Endothelial cell of umbilical vein (primary cell): ENCODE results near the gene RIMBP2. TPM values are rescaled to one million over a fixed set of nuclear protein-coding genes. Genes with fewer than 3 reads are reported as not detected.

Experiments used
- BruUV-seq: library from RNA; stranded (reverse); fragments of 400-500 nt; replicated peaks from 2 replicates; lab custom pipeline; 2021; lab: Mats Ljungman, UMichigan
- CTCF ChIA-PET: fragments of 300-600, 350-600 bp; sonication (Branson Sonifier 250); formaldehyde crosslinking; loops from one replicate; lab custom pipeline; 2021; ENCODE audit warnings: antibody characterized with exemption, inconsistent platforms; lab: Charles Lee
- POLR2A ChIA-PET: fragments of 300-600, 350-600 bp; sonication (Branson Sonifier 250); formaldehyde crosslinking; loops from one replicate; lab custom pipeline; 2021; ENCODE audit warnings: antibody characterized with exemption, inconsistent platforms; lab: Charles Lee
- DNase-seq: peaks from one replicate; pipeline ENCODE4 v3.0.0-alpha.2; 2011; ENCODE audit warnings: low read depth, low spot score
- FAIRE-seq: peaks from 2 replicates; lab custom pipeline; 2011; peaks lifted over from hg19 to GRCh38; lab: Jason Lieb, UNC
- H2AFZ ChIP-seq: 2 replicates; pipeline ENCODE4 v1.6.0; 2012; ENCODE audit warnings: low read depth, low read length, control low read depth, inconsistent platforms
- H3K27ac ChIP-seq: 2 replicates; pipeline ENCODE4 v1.5.1; 2011; ENCODE audit warnings: low read depth, mild to moderate bottlenecking, control low read depth, low read length, moderate library complexity; ENCODE audit not compliant: insufficient read depth
- H3K27me3 ChIP-seq, 2 experiments: 2 replicates each; pipeline versions ENCODE4 v1.6.0 to v1.6.1; 2011; ENCODE audit warnings: low read length in 2 of 2, mixed read lengths in 1 of 2; ENCODE audit not compliant: control insufficient read depth in 2 of 2, insufficient read depth in 2 of 2
- H3K36me3 ChIP-seq, 2 experiments: 2 replicates in 1 of 2; 3 replicates in 1 of 2; pipeline ENCODE4 v1.5.1; 2011; ENCODE audit warnings: low read length in 2 of 2, mild to moderate bottlenecking in 1 of 2, moderate library complexity in 1 of 2; ENCODE audit not compliant: control insufficient read depth in 2 of 2, insufficient read depth in 2 of 2; ENCODE audit errors: extremely low read depth in 1 of 2
- H3K4me1 ChIP-seq: 3 replicates; pipeline ENCODE4 v1.5.1; 2011; ENCODE audit warnings: mild to moderate bottlenecking, low read length; ENCODE audit not compliant: control insufficient read depth, insufficient read depth; ENCODE audit errors: extremely low read depth
- H3K4me2 ChIP-seq: 2 replicates; pipeline ENCODE4 v1.6.1; 2011; ENCODE audit warnings: low read length, control low read depth, mixed read lengths; ENCODE audit not compliant: insufficient read depth
- H3K4me3 ChIP-seq, 3 experiments: fragments of 200-600 bp in 1 of 3; sonication (generic), shearing (Covaris generic) in 1 of 3; replicated peaks in 1 of 3; 2 replicates each; pipeline ENCODE4 v1.5.1; 2011 to 2016; ENCODE audit warnings: control low read depth in 3 of 3, low read length in 3 of 3, mild to moderate bottlenecking in 2 of 3, inconsistent platforms in 1 of 3, low read depth in 1 of 3, moderate library complexity in 1 of 3; ENCODE audit not compliant: insufficient read depth in 1 of 3
- H3K79me2 ChIP-seq: 2 replicates; pipeline ENCODE4 v1.6.0; 2012; ENCODE audit warnings: low read length, inconsistent platforms; ENCODE audit not compliant: control insufficient read depth, insufficient read depth
- H3K9ac ChIP-seq: replicated peaks from 2 replicates; pipeline ENCODE3; 2011; ENCODE audit warnings: low read length, control low read depth; ENCODE audit not compliant: insufficient read depth; ENCODE audit errors: extremely low read depth
- H3K9me1 ChIP-seq: replicated peaks from 3 replicates; pipeline ENCODE4 v1.6.0; 2011; ENCODE audit warnings: mild to moderate bottlenecking, low read length; ENCODE audit not compliant: control insufficient read depth, insufficient read depth; ENCODE audit errors: extremely low read depth
- H3K9me3 ChIP-seq: replicated peaks from 2 replicates; pipeline ENCODE4 v1.5.1; 2012; ENCODE audit warnings: low read length, inconsistent platforms; ENCODE audit not compliant: control insufficient read depth, insufficient read depth
- H4K20me1 ChIP-seq: replicated peaks from 2 replicates; pipeline ENCODE3; 2011; ENCODE audit warnings: mild to moderate bottlenecking, low read length; ENCODE audit not compliant: control insufficient read depth, insufficient read depth; ENCODE audit errors: extremely low read depth
- CTCF ChIP-seq, 2 donors: IDR thresholded peaks; 1 replicate in 1 of 2; 2 replicates in 1 of 2; pipeline ENCODE4 v1.5.1; 2011; ENCODE audit warnings: low read length in 2 of 2, mild to moderate bottlenecking in 2 of 2, moderate library complexity in 2 of 2, control low read depth in 1 of 2, inconsistent platforms in 1 of 2, low read depth in 1 of 2; ENCODE audit not compliant: insufficient read depth in 1 of 2; ENCODE audit errors: extremely low read depth in 1 of 2
- EZH2 ChIP-seq: IDR thresholded peaks from 2 replicates; pipeline ENCODE4 v1.6.1; 2012; ENCODE audit warnings: borderline replicate concordance, low read depth, mild to moderate bottlenecking, moderate library complexity, low read length, inconsistent platforms; ENCODE audit not compliant: severe bottlenecking
- FOS ChIP-seq: IDR thresholded peaks from 2 replicates; pipeline ENCODE4 v1.6.1; 2011; ENCODE audit warnings: mild to moderate bottlenecking, low read length, moderate library complexity, borderline replicate concordance; ENCODE audit not compliant: insufficient read depth
- JUN ChIP-seq: IDR thresholded peaks from 2 replicates; pipeline ENCODE4 v1.6.1; 2011; ENCODE audit warnings: borderline replicate concordance, low read depth; ENCODE audit not compliant: insufficient read length, insufficient read depth
- MAX ChIP-seq: IDR thresholded peaks from 2 replicates; pipeline ENCODE4 v1.6.1; 2011; ENCODE audit not compliant: insufficient read depth, insufficient read length
- MYC ChIP-seq: IDR thresholded peaks from one replicate; pipeline ENCODE4 v1.6.1; 2011; ENCODE audit warnings: mild to moderate bottlenecking, low read depth, low read length
- POLR2A ChIP-seq: IDR thresholded peaks from 2 replicates; pipeline ENCODE4 v1.6.1; 2012; ENCODE audit warnings: low read depth, mild to moderate bottlenecking, control low read depth, low read length
- POLR2AphosphoS5 ChIP-seq: IDR thresholded peaks from 2 replicates; pipeline ENCODE4 v1.6.1; 2012; ENCODE audit warnings: low read depth, mild to moderate bottlenecking, control low read depth, low read length, moderate library complexity; ENCODE audit not compliant: insufficient read depth
- dilution Hi-C: fragments of 300-500 bp; cut with MboI; formaldehyde crosslinking; loops from one replicate; pipeline ENCODE4 v1.15.0; 2019; ENCODE audit warnings: low sequenced_read_pairs; ENCODE audit not compliant: extremely low pct_ligation_motif_present
- intact Hi-C: fragments of 100-400 bp; cut with micrococcal nuclease; formaldehyde crosslinking; loops from one replicate; pipeline ENCODE4 v1.10.0; 2022
- polyA plus RNA-seq, 4 experiments: library from polyadenylated mRNA; depleted of rRNA in 3 of 4; stranded (reverse) in 3 of 4; unstranded in 1 of 4; fragments of >200 nt; gene quantifications; 2 replicates each; pipeline versions ENCODE4 v1.2.1 to v1.2.3, GENCODE V29; 2011 to 2012; ENCODE audit warnings: missing spikeins in 1 of 4
- total RNA-seq: library from RNA; stranded (reverse); gene quantifications from 2 replicates; pipeline ENCODE4 v1.2.3, GENCODE V29; 2021

Gene RIMBP2
- total and polyA plus RNA-seq, 2 donors (not counting 3 experiments of a cell fraction or from before 2014, with no cell fraction given), result 0.04 TPM; not detected in 1

- POLR2A ChIA-PET, result no interaction called here
- dilution Hi-C loops, result no loop called here
- Histone ChIP-seq H3K4me3 (no peak overlapping the region), H3K9ac (no peak overlapping the region), H2AFZ (no peak overlapping the region), H3K27me3 (no peaks in the 10 kb centered on the region), H3K79me2 (no peaks in the 10 kb centered on the region), H3K4me2 (no peak overlapping the region), H3K4me1 (no peaks in the 10 kb centered on the region), H3K27ac (no peak overlapping the region), H3K9me3 (peaks cover 6% of the 10 kb centered on the region), H3K36me3 (no peaks in the 10 kb centered on the region), H3K9me1 (no peaks in the 10 kb centered on the region), H4K20me1 (no peaks in the 10 kb centered on the region)
- no peak for DNase-seq
- FAIRE-seq, result no peak
- intact Hi-C loops, result no loop called here
- CTCF ChIA-PET, result no interaction called here
- TF ChIP-seq POLR2A, result no peak
- TF ChIP-seq FOS, result no peak
- no peak for TF ChIP-seq MAX
- TF ChIP-seq POLR2AphosphoS5, result no peak
- no peak for TF ChIP-seq EZH2
- BruUV-seq, result no TSS peak
Measured at GRCh38 chr12:130538343-130539095, 177.6 kb downstream of the RIMBP2 start.

GRCh38 chr12:130537655-130538054 is 178.4 kb downstream of the RIMBP2 start:
- FAIRE-seq, result no peak
- H3K4me2 ChIP-seq, result no peak overlapping the region
- BruUV-seq, result no TSS peak
- ChIA-PET POLR2A (no interaction called here), CTCF (no interaction called here)
- dilution Hi-C loops, result no loop called here
- no peak overlapping the region for H3K27ac ChIP-seq
- no peak overlapping the region for H2AFZ ChIP-seq
- no peaks in the 10 kb centered on the region for H3K4me1 ChIP-seq
- no peaks in the 10 kb centered on the region for H4K20me1 ChIP-seq
- H3K79me2 ChIP-seq, result no peaks in the 10 kb centered on the region
- H3K36me3 ChIP-seq, result no peaks in the 10 kb centered on the region
- no peaks in the 10 kb centered on the region for H3K27me3 ChIP-seq
- H3K9me1 ChIP-seq, result no peaks in the 10 kb centered on the region
- H3K9me3 ChIP-seq, result peaks cover 6% of the 10 kb centered on the region
- intact Hi-C loops, result no loop called here
- H3K9ac ChIP-seq, result no peak overlapping the region
- no peak overlapping the region for H3K4me3 ChIP-seq
- DNase-seq, result no peak
- TF ChIP-seq CTCF (IDR thresholded peaks at IDR 0.05; ENCODE audit: extremely low read depth in 1 of 2, insufficient read depth in 1 of 2, low read depth in 1 of 2, low read length in 2 of 2), result no peak
- no peak for TF ChIP-seq EZH2
- no peak for TF ChIP-seq FOS
- TF ChIP-seq MYC, result no peak
- no peak for TF ChIP-seq JUN
- no peak for TF ChIP-seq POLR2AphosphoS5
- no peak for TF ChIP-seq POLR2A
